ENCODE measurements around the gene ANO10. TPM values are rescaled to one million over a fixed set of nuclear protein-coding genes. Genes with fewer than 3 reads are reported as not detected.

ANO10 gene
- total RNA-seq, 1 experiment from 2014 or later: 26.6 TPM

GRCh38 chr3:43616034-43616433, 5.8 kb downstream of the ANO10 start:
- Histone ChIP-seq H3K4me3 (ENCODE audit: low read depth in 2 of 2, low read length in 2 of 2) (no peak overlapping the region), H3K9me3 (ENCODE audit: control insufficient read depth, insufficient read depth, low read depth, low read length) (no peaks in the 10 kb centered on the region), H3K27me3 (ENCODE audit: control insufficient read depth, insufficient read depth, low read length) (no peaks in the 10 kb centered on the region), H3K4me1 (ENCODE audit: control insufficient read depth, insufficient read depth, low read length) (peaks cover 3% of the 10 kb centered on the region; the same call in 1 of the 2 replicates), H3K27ac (ENCODE audit: low read length) (no peak overlapping the region), H3K36me3 (ENCODE audit: control insufficient read depth, insufficient read depth, low read length) (no peaks in the 10 kb centered on the region)
- in situ Hi-C loops (cut with HindIII; ENCODE audit: low pct_unique_long_range_greater_than_20kb, low sequenced_read_pairs) (no loop called here), intact Hi-C loops (cut with micrococcal nuclease; ENCODE audit: unreplicated experiment) (no loop called here)
- BruUV-seq (replicated peaks): no TSS peak
- POLR2A ChIA-PET: no interaction called here
- ATAC-seq (no peak), DNase-seq (ENCODE audit: low read depth, low spot score) (no peak)
- CTCF ChIA-PET: no interaction called here
- TF ChIP-seq, protein P1, sequence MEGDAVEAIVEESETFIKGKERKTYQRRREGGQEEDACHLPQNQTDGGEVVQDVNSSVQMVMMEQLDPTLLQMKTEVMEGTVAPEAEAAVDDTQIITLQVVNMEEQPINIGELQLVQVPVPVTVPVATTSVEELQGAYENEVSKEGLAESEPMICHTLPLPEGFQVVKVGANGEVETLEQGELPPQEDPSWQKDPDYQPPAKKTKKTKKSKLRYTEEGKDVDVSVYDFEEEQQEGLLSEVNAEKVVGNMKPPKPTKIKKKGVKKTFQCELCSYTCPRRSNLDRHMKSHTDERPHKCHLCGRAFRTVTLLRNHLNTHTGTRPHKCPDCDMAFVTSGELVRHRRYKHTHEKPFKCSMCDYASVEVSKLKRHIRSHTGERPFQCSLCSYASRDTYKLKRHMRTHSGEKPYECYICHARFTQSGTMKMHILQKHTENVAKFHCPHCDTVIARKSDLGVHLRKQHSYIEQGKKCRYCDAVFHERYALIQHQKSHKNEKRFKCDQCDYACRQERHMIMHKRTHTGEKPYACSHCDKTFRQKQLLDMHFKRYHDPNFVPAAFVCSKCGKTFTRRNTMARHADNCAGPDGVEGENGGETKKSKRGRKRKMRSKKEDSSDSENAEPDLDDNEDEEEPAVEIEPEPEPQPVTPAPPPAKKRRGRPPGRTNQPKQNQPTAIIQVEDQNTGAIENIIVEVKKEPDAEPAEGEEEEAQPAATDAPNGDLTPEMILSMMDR (IDR thresholded peaks at IDR 0.05): no peak
- no peak for TF ChIP-seq TCF7L2 (IDR thresholded peaks at IDR 0.05; ENCODE audit: low read depth, low read length)
- no peak for TF ChIP-seq POLR2AphosphoS5 (IDR thresholded peaks at IDR 0.05; ENCODE audit: low read depth, low read length)
- no peak for TF ChIP-seq SIN3A (IDR thresholded peaks at IDR 0.05; ENCODE audit: borderline replicate concordance, insufficient read depth, low read depth, low read length)
- TF ChIP-seq REST (IDR thresholded peaks at IDR 0.05; ENCODE audit: insufficient read depth in 1 of 2, low read depth in 2 of 2, low read length in 1 of 2): no peak

DNA sequence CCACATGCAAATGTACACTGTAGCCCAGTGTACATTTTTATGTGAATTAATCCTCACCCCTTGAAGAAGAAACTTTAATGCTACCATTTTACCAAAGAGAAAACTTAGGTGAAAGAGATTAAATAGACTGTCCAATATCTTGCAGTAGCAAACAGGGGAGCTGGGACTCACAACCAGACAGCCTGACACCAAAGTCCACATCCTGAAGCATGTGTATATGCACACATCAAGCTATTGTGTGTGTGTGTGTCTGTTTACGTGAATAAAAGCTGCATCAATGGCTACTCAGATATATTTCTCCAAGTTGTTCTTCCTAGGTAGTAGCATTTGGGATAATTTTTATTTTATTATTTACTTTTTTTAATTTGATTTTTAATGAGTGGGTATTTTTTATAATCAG, 6.7 kb downstream of the ANO10 start:
- ATAC-seq (no peak), DNase-seq (ENCODE audit: low read depth, low spot score) (no peak)
- CTCF ChIA-PET: no interaction called here
- H3K27ac ChIP-seq (ENCODE audit: low read length): no peak overlapping the region
- TF ChIP-seq POLR2AphosphoS5 (IDR thresholded peaks at IDR 0.05; ENCODE audit: low read depth, low read length) (no peak), REST (IDR thresholded peaks at IDR 0.05; ENCODE audit: insufficient read depth in 1 of 2, low read depth in 2 of 2, low read length in 1 of 2) (no peak), SIN3A (IDR thresholded peaks at IDR 0.05; ENCODE audit: borderline replicate concordance, insufficient read depth, low read depth, low read length) (no peak), TCF7L2 (IDR thresholded peaks at IDR 0.05; ENCODE audit: low read depth, low read length) (no peak)
- TF ChIP-seq, protein P1 (IDR thresholded peaks at IDR 0.05): no peak
- H3K4me1 ChIP-seq (ENCODE audit: control insufficient read depth, insufficient read depth, low read length): no peaks in the 10 kb centered on the region
- no peaks in the 10 kb centered on the region for H3K27me3 ChIP-seq (ENCODE audit: control insufficient read depth, insufficient read depth, low read length)
- no TSS peak for BruUV-seq (replicated peaks)
- H3K9me3 ChIP-seq (ENCODE audit: control insufficient read depth, insufficient read depth, low read depth, low read length): no peaks in the 10 kb centered on the region
- POLR2A ChIA-PET: no interaction called here
- H3K36me3 ChIP-seq (ENCODE audit: control insufficient read depth, insufficient read depth, low read length): no peaks in the 10 kb centered on the region
- no peak overlapping the region for H3K4me3 ChIP-seq (ENCODE audit: low read depth in 2 of 2, low read length in 2 of 2)
- intact Hi-C loops (cut with micrococcal nuclease; ENCODE audit: unreplicated experiment): no loop called here
- in situ Hi-C loops (cut with HindIII; ENCODE audit: low pct_unique_long_range_greater_than_20kb, low sequenced_read_pairs): no loop called here

Measured in Panc1 (cell line).